PC-9 (cell line): Measurements from ENCODE around the gene CEP126. TPM values are rescaled to one million over a fixed set of nuclear protein-coding genes. Genes with fewer than 3 reads are reported as not detected.

Source experiments
- BruUV-seq: library from RNA; stranded (reverse); fragments of 400-500 nt; replicated peaks from 2 replicates; lab custom pipeline; 2021; lab: Mats Ljungman, UMichigan
- CTCF ChIA-PET: fragments of 300-600 bp; sonication (Branson Sonifier 250); formaldehyde crosslinking; loops from one replicate; lab custom pipeline; 2022; ENCODE audit warnings: antibody characterized with exemption; lab: Charles Lee
- POLR2A ChIA-PET: fragments of 300-600 bp; sonication (Branson Sonifier 250); formaldehyde crosslinking; loops from one replicate; lab custom pipeline; 2022; ENCODE audit warnings: antibody characterized with exemption; ENCODE audit not compliant: unreplicated experiment; lab: Charles Lee
- DNase-seq, 2 experiments: peaks; one replicate each; pipeline versions ENCODE4 v3.0.0 to v3.0.0-alpha.2; 2015 to 2022; ENCODE audit warnings: mixed read lengths in 1 of 2
- H2AFZ ChIP-seq: fragments of 200-600 bp; sonication (generic); 2 replicates; pipeline ENCODE4 v1.8.1; 2017; ENCODE audit warnings: antibody characterized with exemption
- H3F3A ChIP-seq: fragments of 200-600 bp; sonication (generic); 2 replicates; pipeline ENCODE4 v1.8.1; 2017; ENCODE audit warnings: antibody characterized with exemption, mild to moderate bottlenecking, low read depth; ENCODE audit not compliant: insufficient read depth
- H3K27ac ChIP-seq: fragments of 200-600 bp; sonication (generic); 2 replicates; pipeline ENCODE4 v1.6.1; 2016; ENCODE audit warnings: mixed run types
- H3K27me3 ChIP-seq: fragments of 200-600 bp; sonication (generic); 2 replicates; pipeline ENCODE4 v1.6.1; 2016; ENCODE audit warnings: low read depth, mixed run types; ENCODE audit not compliant: insufficient read depth
- H3K36me3 ChIP-seq: fragments of 200-600 bp; sonication (generic); 2 replicates; pipeline ENCODE4 v1.6.1; 2016; ENCODE audit warnings: low read depth, mixed run types
- H3K4me1 ChIP-seq: fragments of 200-600 bp; sonication (generic); replicated peaks from 2 replicates; pipeline ENCODE4 v1.6.1; 2016; ENCODE audit warnings: mixed run types; ENCODE audit not compliant: insufficient read depth
- H3K4me2 ChIP-seq: fragments of 200-600 bp; sonication (generic); 2 replicates; pipeline ENCODE4 v1.6.1; 2017; ENCODE audit warnings: mixed run types
- H3K4me3 ChIP-seq: fragments of 200-600 bp; sonication (generic); 2 replicates; pipeline ENCODE4 v1.6.1; 2016; ENCODE audit warnings: mixed run types
- H3K79me2 ChIP-seq: fragments of 200-600 bp; sonication (generic); 2 replicates; pipeline ENCODE4 v1.6.1; 2017; ENCODE audit warnings: low read depth, mixed run types
- H3K9me2 ChIP-seq: fragments of 200-600 bp; sonication (generic); 2 replicates; pipeline ENCODE4 v1.8.1; 2017; ENCODE audit warnings: mild to moderate bottlenecking; ENCODE audit not compliant: insufficient read depth
- H3K9me3 ChIP-seq: fragments of 200-600 bp; sonication (generic); 2 replicates; pipeline ENCODE4 v1.8.1; 2016; ENCODE audit warnings: low read depth; ENCODE audit not compliant: insufficient read depth
- H4K20me1 ChIP-seq: fragments of 200-600 bp; sonication (generic); 2 replicates; pipeline ENCODE4 v1.8.1; 2017; ENCODE audit not compliant: insufficient read depth
- CTCF ChIP-seq: fragments of 200-600 bp; sonication (generic); conservative IDR thresholded peaks from 2 replicates; pipeline ENCODE4 v1.6.1; 2017; ENCODE audit warnings: mixed run types, antibody characterized with exemption, mild to moderate bottlenecking, moderate library complexity
- EZH2 ChIP-seq: fragments of 200-600 bp; sonication (generic); IDR thresholded peaks from 2 replicates; pipeline ENCODE4 v1.8.0; 2017; ENCODE audit warnings: antibody characterized with exemption, low read depth
- intact Hi-C: fragments of 100-400 bp; cut with micrococcal nuclease; formaldehyde crosslinking; loops from one replicate; pipeline ENCODE4 v1.10.0; 2022; ENCODE audit not compliant: unreplicated experiment
- total RNA-seq: library from RNA; stranded (reverse); gene quantifications from 2 replicates; pipeline ENCODE4 v1.2.3, GENCODE V29; 2021

CEP126 gene
- total RNA-seq, 1 experiment from 2014 or later: 6.0 TPM

- intact Hi-C loops: loop anchor here (2.0 to 5.0 kb wide), 2 partner anchors 91 to 197 kb away; no protein-coding TSS in a partner anchor
- Histone ChIP-seq H3K79me2 (0 out of 2 replicates have a peak, but pooled peaks cover 4% of the 10 kb centered on the region), H2AFZ (peak overlapping the region; percentile 89), H3K9me3 (no peaks in the 10 kb centered on the region), H3K4me3 (peak overlapping the region; percentile 69), H3F3A (peaks cover 21% of the 10 kb centered on the region; the same call in 1 of the 2 replicates), H3K27ac (peak overlapping the region; percentile 65), H3K4me2 (peak overlapping the region; percentile 82), H3K36me3 (no peaks in the 10 kb centered on the region), H3K9me2 (no peaks in the 10 kb centered on the region), H3K27me3 (no peaks in the 10 kb centered on the region), H3K4me1 (peaks cover 28% of the 10 kb centered on the region), H4K20me1 (no peaks in the 10 kb centered on the region)
- peak in 1 of 2 experiments; percentile 64 for DNase-seq
- CTCF ChIA-PET: no interaction called here
- POLR2A ChIA-PET: no interaction called here
- TF ChIP-seq EZH2 (no peak), CTCF (no peak)
- no TSS peak for BruUV-seq
Measured at GRCh38 chr11:101915791-101916291, 1.0 kb downstream of the CEP126 start.

GRCh38 chr11:101916422-101916821 is 1.6 kb downstream of the CEP126 start, which contains the start of gene ANGPTL5:
Gene ANGPTL5, minus strand, starts transcription at chr11:101916522. Its CDS starts 8,613 bp downstream, at chr11:101907909.
- no peaks in the 10 kb centered on the region for H3K9me2 ChIP-seq
- peak within 1 kb of the TSS; percentile 69 for H3K4me3 ChIP-seq
- peak within 1 kb of the TSS; percentile 89 for H2AFZ ChIP-seq
- H3K27ac ChIP-seq: peak within 1 kb of the TSS; percentile 65
- BruUV-seq: no TSS peak
- H3K4me1 ChIP-seq: peaks cover 28% of the 10 kb centered on the region
- no peaks in the 10 kb centered on the region for H4K20me1 ChIP-seq
- H3K79me2 ChIP-seq: 0 out of 2 replicates have a peak, but pooled peaks cover 4% of the 10 kb centered on the region
- no peaks in the 10 kb centered on the region for H3K9me3 ChIP-seq
- CTCF ChIA-PET: no interaction called here
- TF ChIP-seq CTCF: no peak
- TF ChIP-seq EZH2: no peak
- H3K27me3 ChIP-seq: no peaks in the 10 kb centered on the region
- POLR2A ChIA-PET: no interaction called here
- DNase-seq: peak in 1 of 2 experiments; percentile 17
- peak within 1 kb of the TSS; percentile 82 for H3K4me2 ChIP-seq
- H3F3A ChIP-seq: peaks cover 21% of the 10 kb centered on the region; the same call in 1 of the 2 replicates
- intact Hi-C loops: loop anchor here (5.0 kb wide), 1 partner anchor 91 kb away; no protein-coding TSS in a partner anchor
- H3K36me3 ChIP-seq: no peaks in the 10 kb centered on the region

- Histone ChIP-seq H3F3A (peaks cover 21% of the 10 kb centered on the region; the same call in 1 of the 2 replicates), H3K4me2 (no peak overlapping the region), H3K27me3 (no peaks in the 10 kb centered on the region), H2AFZ (no peak overlapping the region), H3K4me1 (peaks cover 28% of the 10 kb centered on the region), H3K9me2 (no peaks in the 10 kb centered on the region), H3K79me2 (0 out of 2 replicates have a peak, but pooled peaks cover 4% of the 10 kb centered on the region), H3K4me3 (no peak overlapping the region), H4K20me1 (no peaks in the 10 kb centered on the region), H3K36me3 (no peaks in the 10 kb centered on the region), H3K9me3 (no peaks in the 10 kb centered on the region), H3K27ac (no peak overlapping the region)
- TF ChIP-seq CTCF (no peak), EZH2 (no peak)
- ChIA-PET CTCF (interaction anchor here (0.7 kb wide), 1 partner anchor 112 kb away, joined by 5 read pairs; no protein-coding TSS in a partner anchor), POLR2A (no interaction called here)
- no TSS peak for BruUV-seq
- intact Hi-C loops: loop anchor here (5.0 kb wide), 1 partner anchor 90 kb away; no protein-coding TSS in a partner anchor
- DNase-seq: peak in 1 of 2 experiments; percentile 28
Measured at GRCh38 chr11:101917226-101917625, 2.4 kb downstream of the CEP126 start.
